ENCODE results near the gene EPHA8. TPM values are rescaled to one million over a fixed set of nuclear protein-coding genes. Genes with fewer than 3 reads are reported as not detected.

Gene EPHA8
- total and polyA plus RNA-seq, 2 donors (not counting 1 experiment from before 2014, with no cell fraction given) = not detected

GRCh38 chr1:22556391-22557104, 6.7 kb upstream of the EPHA8 start:
- H3K9ac ChIP-seq (ENCODE audit: low read length) = no peak overlapping the region
- peaks cover 0 to 35% (median 0%) of the 10 kb centered on the region in 4 experiments for H3K27me3 ChIP-seq (replicated peaks in 1 of 4; ENCODE audit: control extremely low read depth in 1 of 4, control insufficient read depth in 3 of 4, insufficient read depth in 4 of 4, low read length in 3 of 4)
- Mint-ChIP-seq H3K27me3 (peaks cover 60% of the 10 kb centered on the region), H3K27ac (no peak overlapping the region), H3K4me1 (no peaks in the 10 kb centered on the region), H3K9me3 (ENCODE audit: insufficient read depth) (no peaks in the 10 kb centered on the region), H3K4me3 (no peak overlapping the region)
- H3K27ac ChIP-seq (ENCODE audit: low read length in 2 of 2) = no peak overlapping the region
- no peaks in the 10 kb centered on the region for H3K36me3 ChIP-seq (replicated peaks in 1 of 2; ENCODE audit: control extremely low read depth in 1 of 2, control insufficient read depth in 1 of 2, extremely low read depth in 1 of 2, insufficient read depth in 2 of 2, low read length in 1 of 2)
- H3K79me2 ChIP-seq (ENCODE audit: control insufficient read depth, insufficient read depth, low read length) = no peaks in the 10 kb centered on the region
- H3K4me3 ChIP-seq (ENCODE audit: control extremely low read depth in 1 of 5, extremely low read depth in 1 of 5, insufficient read depth in 1 of 5, low read depth in 2 of 5, low read length in 4 of 5) = no peak overlapping the region
- ATAC-seq (ENCODE audit: low read depth) (no peak), DNase-seq (no peak)
- H3K9me3 ChIP-seq (ENCODE audit: control extremely low read depth in 1 of 3, control insufficient read depth in 2 of 3, insufficient read depth in 1 of 3, low read length in 2 of 3) = no peaks in the 10 kb centered on the region
- no peak overlapping the region for H3K4me2 ChIP-seq (replicated peaks; ENCODE audit: low read depth, low read length, poor library complexity, severe bottlenecking)
- intact Hi-C loops (cut with micrococcal nuclease) = no loop called here
- ChIA-PET POLR2A (no interaction called here), CTCF (no interaction called here)
- 30% methylated on average over 12 of the region's 13 CpGs for WGBS (ENCODE audit: insufficient coverage)
- no peak for TF ChIP-seq CTCF (IDR thresholded peaks at IDR 0.05)
- TF ChIP-seq EZH2 (IDR thresholded peaks at IDR 0.05; ENCODE audit: borderline replicate concordance, insufficient read depth, low read depth, low read length, poor library complexity, severe bottlenecking) = no peak
- no peak overlapping the region for H2AFZ ChIP-seq (ENCODE audit: insufficient read depth, low read depth, low read length, poor library complexity, severe bottlenecking)
- no peaks in the 10 kb centered on the region for H4K20me1 ChIP-seq (ENCODE audit: control insufficient read depth, insufficient read depth, low read length, poor library complexity, severe bottlenecking)
- no peaks in the 10 kb centered on the region for H3K4me1 ChIP-seq (ENCODE audit: control insufficient read depth in 2 of 2, insufficient read depth in 2 of 2, low read length in 2 of 2)

- H3K36me3 ChIP-seq (replicated peaks in 1 of 2; ENCODE audit: control extremely low read depth in 1 of 2, control insufficient read depth in 1 of 2, extremely low read depth in 1 of 2, insufficient read depth in 2 of 2, low read length in 1 of 2) = no peaks in the 10 kb centered on the region
- H4K20me1 ChIP-seq (ENCODE audit: control insufficient read depth, insufficient read depth, low read length, poor library complexity, severe bottlenecking) = no peaks in the 10 kb centered on the region
- no peak overlapping the region for H3K4me2 ChIP-seq (replicated peaks; ENCODE audit: low read depth, low read length, poor library complexity, severe bottlenecking)
- H3K4me3 Mint-ChIP-seq = no peak overlapping the region
- ATAC-seq (ENCODE audit: low read depth) (no peak), DNase-seq (no peak)
- intact Hi-C loops (cut with micrococcal nuclease) = no loop called here
- TF ChIP-seq CTCF (IDR thresholded peaks at IDR 0.05) (no peak), EZH2 (IDR thresholded peaks at IDR 0.05; ENCODE audit: borderline replicate concordance, insufficient read depth, low read depth, low read length, poor library complexity, severe bottlenecking) (no peak)
- whole genome bisulfite sequencing (ENCODE audit: insufficient coverage) = 37% methylated on average over 3 of the region's 5 CpGs
- H3K9me3 Mint-ChIP-seq (ENCODE audit: insufficient read depth) = no peaks in the 10 kb centered on the region
- H3K27ac Mint-ChIP-seq = no peak overlapping the region
- H3K4me3 ChIP-seq (ENCODE audit: control extremely low read depth in 1 of 5, extremely low read depth in 1 of 5, insufficient read depth in 1 of 5, low read depth in 2 of 5, low read length in 4 of 5) = no peak overlapping the region
- CTCF ChIA-PET = no interaction called here
- POLR2A ChIA-PET = no interaction called here
- H3K79me2 ChIP-seq (ENCODE audit: control insufficient read depth, insufficient read depth, low read length) = no peaks in the 10 kb centered on the region
- H3K4me1 Mint-ChIP-seq = no peaks in the 10 kb centered on the region
- H3K9ac ChIP-seq (ENCODE audit: low read length) = no peak overlapping the region
- H2AFZ ChIP-seq (ENCODE audit: insufficient read depth, low read depth, low read length, poor library complexity, severe bottlenecking) = no peak overlapping the region
- peaks cover 66% of the 10 kb centered on the region for H3K27me3 Mint-ChIP-seq
- no peak overlapping the region for H3K27ac ChIP-seq (ENCODE audit: low read length in 2 of 2)
- no peaks in the 10 kb centered on the region for H3K9me3 ChIP-seq (ENCODE audit: control extremely low read depth in 1 of 3, control insufficient read depth in 2 of 3, insufficient read depth in 1 of 3, low read length in 2 of 3)
- H3K4me1 ChIP-seq (ENCODE audit: control insufficient read depth in 2 of 2, insufficient read depth in 2 of 2, low read length in 2 of 2) = no peaks in the 10 kb centered on the region
- H3K27me3 ChIP-seq (replicated peaks in 1 of 4; ENCODE audit: control extremely low read depth in 1 of 4, control insufficient read depth in 3 of 4, insufficient read depth in 4 of 4, low read length in 3 of 4) = peaks cover 0 to 42% (median under 1%) of the 10 kb centered on the region in 4 experiments
These were observed 5.8 kb upstream of the EPHA8 start for GRCh38 chr1:22557341-22557950.
